Astrocyte (in vitro differentiated cells and primary cell): ENCODE measurements around the gene KDM7A. TPM values are rescaled to one million over a fixed set of nuclear protein-coding genes. Genes with fewer than 3 reads are reported as not detected.

Experiments
- DNase-seq: peaks from one replicate; pipeline ENCODE4 v3.0.0-alpha.2; 2010; ENCODE audit warnings: low read depth
- FAIRE-seq: peaks from 2 replicates; lab custom pipeline; 2011; peaks lifted over from hg19 to GRCh38; lab: Jason Lieb, UNC
- H2AFZ ChIP-seq: 2 replicates; pipeline ENCODE4 v1.6.0; 2012; ENCODE audit warnings: low read depth, low read length, inconsistent platforms
- H3K27ac ChIP-seq: 2 replicates; pipeline ENCODE4 v1.5.1; 2011; ENCODE audit warnings: low read depth, low read length, inconsistent platforms
- H3K27me3 ChIP-seq: 2 replicates; pipeline ENCODE4 v1.6.0; 2011; ENCODE audit warnings: low read length, inconsistent platforms; ENCODE audit not compliant: insufficient read depth
- H3K36me3 ChIP-seq: 2 replicates; pipeline ENCODE4 v1.5.1; 2011; ENCODE audit warnings: low read length, inconsistent platforms; ENCODE audit not compliant: insufficient read depth
- H3K4me1 ChIP-seq: 2 replicates; pipeline ENCODE4 v1.5.1; 2011; ENCODE audit warnings: low read length, inconsistent platforms; ENCODE audit not compliant: insufficient read depth
- H3K4me2 ChIP-seq: 2 replicates; pipeline ENCODE4 v1.6.0; 2012; ENCODE audit warnings: low read length, inconsistent platforms
- H3K4me3 ChIP-seq: 2 replicates; pipeline ENCODE4 v1.5.1; 2011; ENCODE audit warnings: low read depth, mild to moderate bottlenecking, low read length, inconsistent platforms; ENCODE audit not compliant: insufficient read depth
- H3K79me2 ChIP-seq: 2 replicates; pipeline ENCODE4 v1.6.0; 2012; ENCODE audit warnings: mild to moderate bottlenecking, low read length, inconsistent platforms; ENCODE audit not compliant: insufficient read depth
- H3K9ac ChIP-seq: 2 replicates; pipeline ENCODE4 v1.6.0; 2012; ENCODE audit warnings: mild to moderate bottlenecking, low read length, inconsistent platforms
- H3K9me3 ChIP-seq: 2 replicates; pipeline ENCODE4 v1.5.1; 2012; ENCODE audit warnings: low read depth, mild to moderate bottlenecking, low read length, inconsistent platforms; ENCODE audit not compliant: insufficient read depth
- H4K20me1 ChIP-seq: 2 replicates; pipeline ENCODE4 v1.6.0; 2012; ENCODE audit warnings: low read length, inconsistent platforms; ENCODE audit not compliant: insufficient read depth
- H3K27ac Mint-ChIP-seq: one replicate; pipeline ENCODE4 v1.8.0; 2021; ENCODE audit warnings: mild to moderate bottlenecking, mixed read lengths; ENCODE audit not compliant: unreplicated experiment
- H3K27me3 Mint-ChIP-seq: one replicate; pipeline ENCODE4 v1.8.0; 2021; ENCODE audit warnings: low read depth, mixed read lengths; ENCODE audit not compliant: unreplicated experiment
- H3K36me3 Mint-ChIP-seq: one replicate; pipeline ENCODE4 v1.8.0; 2021; ENCODE audit warnings: low read depth, mixed read lengths; ENCODE audit not compliant: unreplicated experiment
- H3K4me1 Mint-ChIP-seq: one replicate; pipeline ENCODE4 v1.8.0; 2021; ENCODE audit warnings: low read depth, mixed read lengths; ENCODE audit not compliant: unreplicated experiment
- H3K4me3 Mint-ChIP-seq: one replicate; pipeline ENCODE4 v1.8.0; 2021; ENCODE audit warnings: mild to moderate bottlenecking, moderate library complexity, mixed read lengths; ENCODE audit not compliant: unreplicated experiment
- H3K9me3 Mint-ChIP-seq: one replicate; pipeline ENCODE4 v1.8.0; 2021; ENCODE audit warnings: mild to moderate bottlenecking, mixed read lengths; ENCODE audit not compliant: unreplicated experiment
- CTCF ChIP-seq: IDR thresholded peaks from 2 replicates; pipeline ENCODE4 v1.5.1; 2011; ENCODE audit warnings: low read depth, mild to moderate bottlenecking, inconsistent platforms, low read length, moderate library complexity; ENCODE audit not compliant: insufficient read depth
- EZH2 ChIP-seq: IDR thresholded peaks from 2 replicates; pipeline ENCODE4 v1.6.1; 2012; ENCODE audit warnings: mild to moderate bottlenecking, low read length, inconsistent platforms; ENCODE audit not compliant: insufficient read depth
- total RNA-seq: library from RNA; stranded (reverse); gene quantifications from 2 replicates; pipeline ENCODE4 v1.2.1, GENCODE V29; 2021

KDM7A gene
- total RNA-seq, 1 donor from 2014 or later, result 5.4 TPM

GRCh38 chr7:140161047-140161446 is 15.7 kb downstream of the KDM7A start:
- Histone ChIP-seq H3K27me3 (no peaks in the 10 kb centered on the region), H3K79me2 (peaks cover 9% of the 10 kb centered on the region), H4K20me1 (peaks cover 24% of the 10 kb centered on the region), H3K4me1 (peaks cover 5% of the 10 kb centered on the region), H3K4me3 (no peak overlapping the region), H3K9me3 (no peaks in the 10 kb centered on the region), H3K27ac (no peak overlapping the region), H3K36me3 (no peaks in the 10 kb centered on the region), H3K4me2 (no peak overlapping the region), H3K9ac (no peak overlapping the region), H2AFZ (no peak overlapping the region)
- FAIRE-seq (no peak), DNase-seq (no peak)
- no peak overlapping the region for H3K27ac Mint-ChIP-seq
- H3K36me3 Mint-ChIP-seq, result no peaks in the 10 kb centered on the region
- H3K27me3 Mint-ChIP-seq, result no peaks in the 10 kb centered on the region
- TF ChIP-seq CTCF (no peak), EZH2 (no peak)
- no peaks in the 10 kb centered on the region for H3K9me3 Mint-ChIP-seq
- H3K4me3 Mint-ChIP-seq, result no peak overlapping the region
- H3K4me1 Mint-ChIP-seq, result peaks cover 37% of the 10 kb centered on the region

DNA sequence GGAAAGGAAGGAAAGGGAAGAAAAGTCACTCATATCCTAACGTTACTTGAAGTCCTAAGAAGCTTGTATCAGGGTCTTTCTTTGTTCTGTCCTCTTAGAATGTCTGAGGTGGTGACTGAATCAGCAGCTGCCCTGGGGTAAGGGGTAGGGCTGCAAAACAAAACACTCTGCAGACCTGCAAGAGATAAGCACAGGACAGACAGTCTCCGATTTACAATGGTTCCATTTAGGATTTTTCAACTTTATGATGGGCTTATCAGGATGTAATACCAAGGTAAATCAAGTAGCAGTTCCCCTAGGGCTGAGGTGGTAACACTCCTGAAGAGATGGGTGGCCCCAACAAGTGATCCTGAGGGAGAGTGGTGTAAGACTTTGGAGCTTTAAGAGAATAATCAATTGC is 16.5 kb downstream of the KDM7A start:
- Histone ChIP-seq H3K9me3 (no peaks in the 10 kb centered on the region), H3K36me3 (no peaks in the 10 kb centered on the region), H3K79me2 (peaks cover 9% of the 10 kb centered on the region), H3K9ac (no peak overlapping the region), H3K27ac (no peak overlapping the region), H3K4me2 (peak overlapping the region; percentile 13), H4K20me1 (peaks cover 22% of the 10 kb centered on the region), H3K4me3 (no peak overlapping the region), H3K4me1 (peaks cover 5% of the 10 kb centered on the region), H3K27me3 (no peaks in the 10 kb centered on the region), H2AFZ (no peak overlapping the region)
- peak overlapping the region; percentile 64 for H3K4me3 Mint-ChIP-seq
- no peak for FAIRE-seq
- no peaks in the 10 kb centered on the region for H3K27me3 Mint-ChIP-seq
- no peak for DNase-seq
- peaks cover 31% of the 10 kb centered on the region for H3K4me1 Mint-ChIP-seq
- no peak for TF ChIP-seq CTCF
- no peak for TF ChIP-seq EZH2
- H3K36me3 Mint-ChIP-seq, result peaks cover 4% of the 10 kb centered on the region
- peak overlapping the region; percentile 60 for H3K27ac Mint-ChIP-seq
- H3K9me3 Mint-ChIP-seq, result no peaks in the 10 kb centered on the region

GRCh38 chr7:140159497-140159896 is 17.3 kb downstream of the KDM7A start:
- peaks cover 26% of the 10 kb centered on the region for H3K4me1 Mint-ChIP-seq
- H3K4me3 Mint-ChIP-seq, result no peak overlapping the region
- H3K36me3 ChIP-seq, result no peaks in the 10 kb centered on the region
- peaks cover 22% of the 10 kb centered on the region for H4K20me1 ChIP-seq
- H3K27ac ChIP-seq, result no peak overlapping the region
- peak overlapping the region; percentile 66 for H3K27ac Mint-ChIP-seq
- no peaks in the 10 kb centered on the region for H3K27me3 Mint-ChIP-seq
- H3K4me3 ChIP-seq, result no peak overlapping the region
- H3K9ac ChIP-seq, result no peak overlapping the region
- H3K9me3 ChIP-seq, result no peaks in the 10 kb centered on the region
- H3K9me3 Mint-ChIP-seq, result no peaks in the 10 kb centered on the region
- DNase-seq (peak; percentile 36), FAIRE-seq (no peak)
- no peaks in the 10 kb centered on the region for H3K27me3 ChIP-seq
- H3K36me3 Mint-ChIP-seq, result peaks cover 4% of the 10 kb centered on the region
- peaks cover 5% of the 10 kb centered on the region for H3K4me1 ChIP-seq
- peaks cover 4% of the 10 kb centered on the region for H3K79me2 ChIP-seq
- H3K4me2 ChIP-seq, result no peak overlapping the region
- H2AFZ ChIP-seq, result no peak overlapping the region
- TF ChIP-seq EZH2 (no peak), CTCF (no peak)
